ENCODE measurements around the gene ARL16. TPM values are rescaled to one million over a fixed set of nuclear protein-coding genes. Genes with fewer than 3 reads are reported as not detected.

ARL16 gene
- polyA plus RNA-seq, 1 donor from 2014 or later: 156 TPM

GRCh38 chr17:81695801-81696200 lies 12.2 kb upstream of the ARL16 start:
- no peak overlapping the region for H3K9ac ChIP-seq (ENCODE audit: low read length)
- no peaks in the 10 kb centered on the region for H3K79me2 ChIP-seq (replicated peaks; ENCODE audit: insufficient read depth, low read length)
- no peak overlapping the region for H3K4me2 ChIP-seq (ENCODE audit: low read length)
- no peaks in the 10 kb centered on the region for H3F3A ChIP-seq (ENCODE audit: insufficient read depth, low read length, poor library complexity, severe bottlenecking)
- no peak overlapping the region for H2AFZ ChIP-seq (ENCODE audit: low read depth, low read length)
- no peaks in the 10 kb centered on the region for H4K20me1 ChIP-seq (ENCODE audit: insufficient read depth)
- no peaks in the 10 kb centered on the region for H3K9me3 ChIP-seq (ENCODE audit: low read length)
- no peaks in the 10 kb centered on the region for H3K27me3 ChIP-seq (ENCODE audit: insufficient read depth, low read depth, low read length)
- TF ChIP-seq EZH2 (IDR thresholded peaks at IDR 0.05; ENCODE audit: borderline replicate concordance, insufficient read depth, low read length, poor library complexity, severe bottlenecking) (no peak), CTCF (IDR thresholded peaks at IDR 0.05; ENCODE audit: poor library complexity, severe bottlenecking) (no peak), TAF1 (IDR thresholded peaks at IDR 0.05; ENCODE audit: low read depth) (no peak), REST (IDR thresholded peaks at IDR 0.05; ENCODE audit: borderline replicate concordance) (no peak), SMC3 (conservative IDR thresholded peaks at IDR 0.05; ENCODE audit: poor library complexity) (no peak), EP300 (conservative IDR thresholded peaks at IDR 0.05; ENCODE audit: poor library complexity, severe bottlenecking) (no peak), POLR2AphosphoS5 (IDR thresholded peaks at IDR 0.05) (no peak), RAD21 (conservative IDR thresholded peaks at IDR 0.05) (no peak), MXI1 (conservative IDR thresholded peaks at IDR 0.05; ENCODE audit: poor library complexity, severe bottlenecking) (no peak)
- peaks cover 5% of the 10 kb centered on the region for H3K36me3 ChIP-seq (ENCODE audit: insufficient read depth, low read length)
- no peaks in the 10 kb centered on the region for H3K9me2 ChIP-seq (ENCODE audit: insufficient read depth, low read length)
- no peak overlapping the region for H3K4me3 ChIP-seq (ENCODE audit: low read length)
- no peak overlapping the region for H3K27ac ChIP-seq (ENCODE audit: low read length)

GRCh38 chr17:81695211-81695610 lies 11.6 kb upstream of the ARL16 start:
- no peaks in the 10 kb centered on the region for H3K9me2 ChIP-seq (ENCODE audit: insufficient read depth, low read length)
- H3K27ac ChIP-seq (ENCODE audit: low read length): no peak overlapping the region
- no peaks in the 10 kb centered on the region for H3K9me3 ChIP-seq (ENCODE audit: low read length)
- no peak overlapping the region for H3K4me2 ChIP-seq (ENCODE audit: low read length)
- no peak overlapping the region for H3K4me3 ChIP-seq (ENCODE audit: low read length)
- TF ChIP-seq POLR2AphosphoS5 (IDR thresholded peaks at IDR 0.05) (no peak), SMC3 (conservative IDR thresholded peaks at IDR 0.05; ENCODE audit: poor library complexity) (no peak), MXI1 (conservative IDR thresholded peaks at IDR 0.05; ENCODE audit: poor library complexity, severe bottlenecking) (no peak), TAF1 (IDR thresholded peaks at IDR 0.05; ENCODE audit: low read depth) (no peak), REST (IDR thresholded peaks at IDR 0.05; ENCODE audit: borderline replicate concordance) (no peak), EP300 (conservative IDR thresholded peaks at IDR 0.05; ENCODE audit: poor library complexity, severe bottlenecking) (no peak), RAD21 (conservative IDR thresholded peaks at IDR 0.05) (no peak), EZH2 (IDR thresholded peaks at IDR 0.05; ENCODE audit: borderline replicate concordance, insufficient read depth, low read length, poor library complexity, severe bottlenecking) (no peak), CTCF (IDR thresholded peaks at IDR 0.05; ENCODE audit: poor library complexity, severe bottlenecking) (no peak)
- H4K20me1 ChIP-seq (ENCODE audit: insufficient read depth): no peaks in the 10 kb centered on the region
- H3F3A ChIP-seq (ENCODE audit: insufficient read depth, low read length, poor library complexity, severe bottlenecking): no peaks in the 10 kb centered on the region
- H3K9ac ChIP-seq (ENCODE audit: low read length): no peak overlapping the region
- peaks cover 5% of the 10 kb centered on the region for H3K36me3 ChIP-seq (ENCODE audit: insufficient read depth, low read length)
- H3K79me2 ChIP-seq (replicated peaks; ENCODE audit: insufficient read depth, low read length): no peaks in the 10 kb centered on the region
- H3K27me3 ChIP-seq (ENCODE audit: insufficient read depth, low read depth, low read length): no peaks in the 10 kb centered on the region
- no peak overlapping the region for H2AFZ ChIP-seq (ENCODE audit: low read depth, low read length)

Data from neural cell (in vitro differentiated cells).